BJ (cell line): Measurements from ENCODE around the gene LRRN4. TPM values are rescaled to one million over a fixed set of nuclear protein-coding genes. Genes with fewer than 3 reads are reported as not detected.
"Not testable (repeated sequence)": the region's sequence is repeated elsewhere in the genome, so short reads cannot be mapped to it uniquely, and the experiment has no call there.

Experiments used
- CTCF ChIA-PET: fragments of 350-600 bp; formaldehyde crosslinking; extraction: SDS; loops from one replicate; lab custom pipeline; 2021; ENCODE audit warnings: antibody characterized with exemption, inconsistent platforms; lab: Yijun Ruan, JAX
- POLR2A ChIA-PET: fragments of 300-600 bp; sonication (Branson Sonifier 250); formaldehyde crosslinking; extraction: SDS; loops from one replicate; lab custom pipeline; 2021; ENCODE audit warnings: antibody characterized with exemption; lab: Charles Lee
- DNase-seq: peaks from one replicate; pipeline ENCODE4 v3.0.0-alpha.2; 2011; ENCODE audit warnings: low read depth
- H3K27me3 ChIP-seq: 2 replicates; pipeline ENCODE4 v1.6.0; 2011; ENCODE audit warnings: low read length; ENCODE audit not compliant: control insufficient read depth, insufficient read depth
- H3K36me3 ChIP-seq: 2 replicates; pipeline ENCODE4 v1.5.1; 2011; ENCODE audit warnings: low read length; ENCODE audit not compliant: control insufficient read depth, insufficient read depth
- H3K4me3 ChIP-seq: 2 replicates; pipeline ENCODE4 v1.5.1; 2011; ENCODE audit warnings: low read depth, mild to moderate bottlenecking, control low read depth, low read length
- polyA plus RNA-seq: library from polyadenylated mRNA; depleted of rRNA; stranded (reverse); fragments of >200 nt; gene quantifications from 2 replicates; pipeline ENCODE4 v1.2.3, GENCODE V29; 2011
- TF ChIP-seq, protein P1 (sequence below): IDR thresholded peaks from 2 replicates; pipeline ENCODE4 v1.5.1; 2011; ENCODE audit warnings: low read depth, mild to moderate bottlenecking, control low read depth, inconsistent platforms, low read length, moderate library complexity; ENCODE audit not compliant: insufficient read depth

LRRN4 gene
- polyA plus RNA-seq, 1 experiment, result 0.06 TPM

DNA sequence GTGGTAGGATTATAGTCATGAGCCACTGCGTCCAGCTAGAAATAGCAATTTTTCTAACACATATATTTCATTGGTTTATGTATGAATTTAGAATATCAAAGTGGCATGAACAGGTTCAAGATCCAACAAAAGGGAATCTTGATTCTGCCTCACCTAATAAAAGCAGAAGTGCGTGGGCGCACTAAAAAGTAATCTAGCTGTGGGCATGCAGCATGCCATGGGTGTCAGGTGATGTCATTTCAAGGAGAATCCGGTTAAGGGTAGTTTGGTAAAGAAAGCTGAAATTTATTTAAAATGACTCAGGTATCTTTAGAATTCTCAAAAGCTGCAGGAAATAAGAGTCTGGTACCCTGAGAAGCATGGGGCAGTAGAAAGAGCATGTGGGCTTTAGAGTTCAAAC lies 17.6 kb downstream of the LRRN4 start:
- TF ChIP-seq, protein P1, sequence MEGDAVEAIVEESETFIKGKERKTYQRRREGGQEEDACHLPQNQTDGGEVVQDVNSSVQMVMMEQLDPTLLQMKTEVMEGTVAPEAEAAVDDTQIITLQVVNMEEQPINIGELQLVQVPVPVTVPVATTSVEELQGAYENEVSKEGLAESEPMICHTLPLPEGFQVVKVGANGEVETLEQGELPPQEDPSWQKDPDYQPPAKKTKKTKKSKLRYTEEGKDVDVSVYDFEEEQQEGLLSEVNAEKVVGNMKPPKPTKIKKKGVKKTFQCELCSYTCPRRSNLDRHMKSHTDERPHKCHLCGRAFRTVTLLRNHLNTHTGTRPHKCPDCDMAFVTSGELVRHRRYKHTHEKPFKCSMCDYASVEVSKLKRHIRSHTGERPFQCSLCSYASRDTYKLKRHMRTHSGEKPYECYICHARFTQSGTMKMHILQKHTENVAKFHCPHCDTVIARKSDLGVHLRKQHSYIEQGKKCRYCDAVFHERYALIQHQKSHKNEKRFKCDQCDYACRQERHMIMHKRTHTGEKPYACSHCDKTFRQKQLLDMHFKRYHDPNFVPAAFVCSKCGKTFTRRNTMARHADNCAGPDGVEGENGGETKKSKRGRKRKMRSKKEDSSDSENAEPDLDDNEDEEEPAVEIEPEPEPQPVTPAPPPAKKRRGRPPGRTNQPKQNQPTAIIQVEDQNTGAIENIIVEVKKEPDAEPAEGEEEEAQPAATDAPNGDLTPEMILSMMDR, result no peak
- POLR2A ChIA-PET, result no interaction called here
- Histone ChIP-seq H3K36me3 (peaks cover 11% of the 10 kb centered on the region), H3K27me3 (no peaks in the 10 kb centered on the region), H3K4me3 (no peak overlapping the region)
- no peak for DNase-seq
- CTCF ChIA-PET, result interaction anchor here (0.7 kb wide), 1 partner anchor 42 kb away, joined by 3 read pairs; no protein-coding TSS in a partner anchor

DNA sequence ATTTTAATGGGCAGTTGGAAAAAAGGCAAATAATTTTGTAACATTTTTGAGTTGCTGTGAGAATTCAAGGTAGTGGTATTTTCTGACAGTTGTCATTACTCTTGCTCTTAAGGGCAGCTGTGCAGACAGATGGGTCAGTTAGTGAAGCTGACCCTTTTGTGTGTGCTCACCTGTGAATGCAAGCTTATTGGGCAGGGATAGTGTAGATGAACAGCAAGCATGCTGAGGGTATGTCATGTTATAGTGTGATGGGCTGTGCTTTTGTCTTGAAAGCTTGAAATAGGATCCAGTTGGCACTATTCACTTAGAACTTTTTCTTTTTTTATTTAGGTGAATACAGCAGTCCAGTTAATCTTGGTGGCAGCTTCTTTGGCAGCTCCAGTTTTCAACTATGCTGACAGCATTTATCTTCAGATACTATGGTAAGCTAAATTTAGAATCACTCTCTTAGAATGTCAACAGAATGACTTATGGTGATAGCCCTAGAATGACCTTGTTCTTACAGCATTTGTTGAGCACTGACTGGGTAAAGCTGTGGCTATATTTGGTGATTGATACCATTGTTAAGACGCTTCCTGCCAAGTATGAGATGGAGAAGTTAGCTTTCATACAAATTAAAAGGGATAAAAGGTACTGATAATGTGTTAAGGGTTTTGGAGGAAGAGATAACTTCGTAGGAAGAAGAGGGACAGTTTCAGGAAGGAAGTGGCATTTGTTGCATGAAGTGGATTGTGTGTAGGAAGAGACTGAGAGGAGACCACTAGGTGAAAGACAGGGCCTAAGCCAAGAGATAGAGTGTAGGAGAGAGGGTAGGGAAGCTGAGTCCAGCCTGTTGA lies 19.5 kb downstream of the LRRN4 start:
- CTCF ChIA-PET, result interaction anchor here (0.6 kb wide), 2 partner anchors 40 to 1028 kb away, joined by 3 to 4 read pairs; no protein-coding TSS in a partner anchor
- TF ChIP-seq, protein P1, result no peak
- no peak overlapping the region for H3K4me3 ChIP-seq
- no peaks in the 10 kb centered on the region for H3K27me3 ChIP-seq
- DNase-seq, result no peak
- POLR2A ChIA-PET, result no interaction called here
- peaks cover 5% of the 10 kb centered on the region for H3K36me3 ChIP-seq

DNA sequence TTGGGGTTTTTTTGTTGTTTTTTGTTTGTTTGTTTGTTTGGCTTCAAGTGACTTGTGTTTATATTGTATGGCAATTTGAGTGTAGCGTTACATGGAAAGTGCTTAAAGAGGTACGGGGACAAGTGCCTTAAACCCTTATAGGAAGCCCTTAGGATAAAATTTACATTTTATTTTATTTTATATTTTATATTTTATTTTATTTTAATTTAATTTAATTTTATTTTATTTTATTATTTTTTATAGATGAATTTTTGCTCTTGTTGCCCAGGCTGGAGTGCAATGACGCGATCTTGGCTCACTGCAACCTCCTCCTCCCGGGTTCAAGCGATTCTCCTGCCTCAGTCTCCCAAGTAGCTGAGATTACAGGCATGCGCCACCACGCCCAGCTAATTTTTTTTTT lies 21.0 kb downstream of the LRRN4 start:
- POLR2A ChIA-PET, DNase-seq, CTCF ChIA-PET, H3K4me3 ChIP-seq, H3K36me3 ChIP-seq, H3K27me3 ChIP-seq: not testable (repeated sequence)

DNA sequence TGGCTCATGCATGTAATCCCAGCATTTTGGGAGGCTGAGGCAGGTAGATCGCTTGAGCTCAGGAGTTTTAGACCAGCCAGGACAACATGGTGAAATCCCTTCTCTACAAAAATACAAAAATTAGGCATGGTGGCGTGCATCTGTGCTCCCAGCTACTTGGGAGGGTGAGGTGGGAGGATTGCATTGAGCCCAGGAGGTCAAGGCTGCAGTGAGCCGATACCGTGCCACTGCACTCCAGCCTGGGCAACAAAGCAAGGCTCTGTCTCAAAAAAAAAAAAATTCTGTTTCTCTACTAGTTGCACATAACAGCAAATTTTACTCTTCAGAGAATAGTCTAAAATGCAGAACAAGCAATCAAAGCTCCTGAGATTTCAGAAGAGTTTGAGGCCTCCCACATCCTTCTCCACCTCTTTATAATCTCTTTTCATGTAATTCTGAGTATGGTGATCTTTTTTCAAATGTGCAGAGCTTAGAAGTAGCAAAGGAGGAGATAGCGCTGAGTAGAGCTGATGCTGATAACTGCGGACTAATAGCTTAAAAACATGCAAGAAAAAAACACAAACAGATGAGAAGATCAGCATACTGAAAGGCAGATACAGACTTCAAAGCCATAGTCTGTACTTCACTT lies 23.3 kb downstream of the LRRN4 start:
- no peak overlapping the region for H3K4me3 ChIP-seq
- H3K27me3 ChIP-seq, result no peaks in the 10 kb centered on the region
- DNase-seq, result no peak
- CTCF ChIA-PET, result interaction anchor here (0.9 kb wide), 1 partner anchor 14 kb away, joined by 3 read pairs; no protein-coding TSS in a partner anchor
- TF ChIP-seq, protein P1, result no peak
- POLR2A ChIA-PET, result no interaction called here
- H3K36me3 ChIP-seq, result peaks cover 4% of the 10 kb centered on the region; the same call in 1 of the 2 replicates

DNA sequence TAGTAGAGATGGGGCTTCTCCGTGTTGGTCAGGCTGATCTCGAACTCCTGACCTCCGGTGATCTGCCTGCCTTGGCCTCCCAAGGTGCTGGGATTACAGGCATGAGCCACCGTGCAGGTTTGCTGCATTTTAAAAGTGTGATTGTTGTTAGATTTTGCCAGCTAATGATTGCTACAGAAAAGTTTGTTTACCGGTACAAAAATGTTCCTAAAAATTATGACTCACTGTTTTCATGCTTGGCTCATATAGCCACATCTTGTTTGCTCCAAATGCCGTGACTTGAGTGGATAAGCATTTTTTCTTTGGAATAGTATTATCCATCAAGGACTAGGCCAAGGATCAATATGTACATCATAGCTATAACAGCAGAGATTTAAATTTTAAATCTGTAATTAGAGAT lies 24.3 kb downstream of the LRRN4 start:
- CTCF ChIA-PET, result interaction anchor here (1.3 kb wide), 1 partner anchor 9 kb away, joined by 3 read pairs; no protein-coding TSS in a partner anchor
- H3K36me3 ChIP-seq, result peaks cover 9% of the 10 kb centered on the region
- POLR2A ChIA-PET, result no interaction called here
- TF ChIP-seq, protein P1, result no peak
- no peak overlapping the region for H3K4me3 ChIP-seq
- no peak for DNase-seq
- H3K27me3 ChIP-seq, result no peaks in the 10 kb centered on the region
